HCT116 (cell line): ENCODE measurements around the gene FGD4. TPM values are rescaled to one million over a fixed set of nuclear protein-coding genes. Genes with fewer than 3 reads are reported as not detected.

Experiments used
- ATAC-seq: fragments of 200-7000 bp; cut with Tn5 transposase; 2 replicates; pipeline ENCODE4 v1.9.1; 2020; ENCODE audit warnings: mild to moderate bottlenecking, moderate library complexity
- BruUV-seq: library from RNA; stranded (reverse); fragments of 400-500 nt; replicated peaks from 2 replicates; lab custom pipeline; 2021; lab: Mats Ljungman, UMichigan
- CTCF ChIA-PET: fragments of 300-600 bp; sonication (Branson Sonifier 250); formaldehyde crosslinking; loops from one replicate; lab custom pipeline; 2021; ENCODE audit warnings: antibody characterized with exemption; lab: Charles Lee
- POLR2A ChIA-PET: fragments of 300-600, 350-600 bp; sonication (Branson Sonifier 250); formaldehyde crosslinking; loops from one replicate; lab custom pipeline; 2021; ENCODE audit warnings: antibody characterized with exemption; lab: Charles Lee
- RAD21 ChIA-PET, 2 experiments: fragments of 300-600 bp; sonication (Branson Sonifier 250); formaldehyde crosslinking; loops; one replicate each; lab custom pipeline; 2023; ENCODE audit warnings: low total read pairs in 2 of 2; ENCODE audit not compliant: uncharacterized antibody in 2 of 2, unreplicated experiment in 2 of 2, low non-redundant PET in 1 of 2; lab: Charles Lee
- DNase-seq: peaks from one replicate; pipeline ENCODE4 v3.0.0-alpha.2; 2010; ENCODE audit warnings: low read depth, low spot score
- H2AFZ ChIP-seq: fragments of 200-600 bp; shearing (Covaris generic), sonication (generic); 2 replicates; pipeline ENCODE4 v1.6.1; 2017; ENCODE audit warnings: low read depth, mixed run types, mixed read lengths, antibody characterized with exemption, low read length; ENCODE audit not compliant: poor library complexity, severe bottlenecking
- H3K27ac ChIP-seq: 2 replicates; pipeline ENCODE4 v1.5.1; 2012; ENCODE audit warnings: low read depth, low read length
- H3K27me3 ChIP-seq: fragments of 200-600 bp; sonication (generic); 2 replicates; pipeline ENCODE4 v1.6.1; 2016; ENCODE audit warnings: mixed run types, low read length, mixed read lengths; ENCODE audit not compliant: insufficient read depth
- H3K36me3 ChIP-seq, 2 experiments: fragments of 200-500 bp in 1 of 2; fragments of 200-600 bp in 1 of 2; sonication (Bioruptor generic) in 1 of 2; sonication (generic) in 1 of 2; 2 replicates each; pipeline versions ENCODE4 v1.5.1 to v1.6.1; 2014 to 2016; ENCODE audit warnings: low read length in 2 of 2, inconsistent platforms in 1 of 2, mixed read lengths in 1 of 2, mixed run types in 1 of 2; ENCODE audit not compliant: insufficient read depth in 2 of 2, control insufficient read depth in 1 of 2
- H3K4me1 ChIP-seq, 2 experiments: fragments of 200-600 bp in 1 of 2; sonication (generic) in 1 of 2; 2 replicates each; pipeline versions ENCODE4 v1.5.1 to v1.6.1; 2012 to 2017; ENCODE audit warnings: low read length in 2 of 2, inconsistent platforms in 1 of 2, mild to moderate bottlenecking in 1 of 2, mixed read lengths in 1 of 2, mixed run types in 1 of 2, moderate library complexity in 1 of 2; ENCODE audit not compliant: insufficient read depth in 2 of 2, control insufficient read depth in 1 of 2
- H3K4me2 ChIP-seq: fragments of 200-600 bp; sonication (generic); 2 replicates; pipeline ENCODE4 v1.6.1; 2017; ENCODE audit warnings: mixed run types, low read length, mixed read lengths
- H3K4me3 ChIP-seq, 2 experiments: fragments of 200-600 bp in 1 of 2; sonication (generic) in 1 of 2; replicated peaks in 1 of 2; 2 replicates each; pipeline ENCODE4 v1.5.1; 2011 to 2016; ENCODE audit warnings: low read length in 2 of 2, control low read depth in 1 of 2, low read depth in 1 of 2, mild to moderate bottlenecking in 1 of 2, mixed read lengths in 1 of 2, mixed run types in 1 of 2
- H3K79me2 ChIP-seq: fragments of 200-600 bp; sonication (generic); 2 replicates; pipeline ENCODE4 v1.6.1; 2017; ENCODE audit warnings: mild to moderate bottlenecking, mixed run types, low read length, moderate library complexity, mixed read lengths; ENCODE audit not compliant: insufficient read depth
- H3K9ac ChIP-seq: fragments of 200-600 bp; sonication (generic); 2 replicates; pipeline ENCODE4 v1.6.1; 2016; ENCODE audit warnings: low read length, mixed read lengths
- H3K9me2 ChIP-seq: fragments of 200-600 bp; sonication (generic), shearing (Covaris generic); 2 replicates; pipeline ENCODE4 v1.6.1; 2017; ENCODE audit warnings: mixed run types, mild to moderate bottlenecking, moderate library complexity; ENCODE audit not compliant: insufficient read depth
- H3K9me3 ChIP-seq, 2 experiments: fragments of 200-500 bp in 1 of 2; fragments of 200-600 bp in 1 of 2; sonication (Bioruptor generic) in 1 of 2; sonication (generic) in 1 of 2; 2 replicates each; pipeline ENCODE4 v1.6.1; 2014 to 2017; ENCODE audit warnings: low read length in 2 of 2, mixed read lengths in 2 of 2, inconsistent platforms in 1 of 2, low read depth in 1 of 2, mild to moderate bottlenecking in 1 of 2, mixed run types in 1 of 2, moderate library complexity in 1 of 2; ENCODE audit not compliant: control insufficient read depth in 1 of 2, insufficient read depth in 1 of 2
- H4K20me1 ChIP-seq: fragments of 200-600 bp; sonication (generic), shearing (Covaris generic); 2 replicates; pipeline ENCODE4 v1.6.1; 2017; ENCODE audit warnings: mixed run types, mild to moderate bottlenecking, moderate library complexity; ENCODE audit not compliant: insufficient read depth
- EGR1 ChIP-seq: IDR thresholded peaks from 2 replicates; pipeline ENCODE4 v1.6.1; 2012; ENCODE audit warnings: low read depth
- FOSL1 ChIP-seq: IDR thresholded peaks from 2 replicates; pipeline ENCODE4 v1.6.1; 2012; ENCODE audit warnings: low read depth
- SP1 ChIP-seq: IDR thresholded peaks from 2 replicates; pipeline ENCODE4 v1.6.1; 2012; ENCODE audit warnings: low read depth
- SRF ChIP-seq: IDR thresholded peaks from 2 replicates; pipeline ENCODE4 v1.6.1; 2012; ENCODE audit warnings: low read depth
- intact Hi-C: fragments of 100-400 bp; cut with micrococcal nuclease; formaldehyde crosslinking; loops from 2 replicates; pipeline ENCODE4 v1.10.0; 2022
- total RNA-seq: library from RNA; stranded (reverse); gene quantifications from one replicate; pipeline ENCODE4 v1.2.1, GENCODE V29; 2021; ENCODE audit not compliant: unreplicated experiment
- TF ChIP-seq, protein P1 (sequence below), 3 experiments: fragments of 200-600 bp in 1 of 3; sonication (generic) in 1 of 3; IDR thresholded peaks in 2 of 3; conservative IDR thresholded peaks in 1 of 3; 2 replicates each; pipeline ENCODE4 v1.5.1; 2012 to 2017; ENCODE audit warnings: low read depth in 2 of 3, low read length in 2 of 3, antibody characterized with exemption in 1 of 3, borderline replicate concordance in 1 of 3, control low read depth in 1 of 3, mild to moderate bottlenecking in 1 of 3, mixed read lengths in 1 of 3, mixed run types in 1 of 3, moderate library complexity in 1 of 3; ENCODE audit not compliant: insufficient read depth in 1 of 3
- TF ChIP-seq, protein P2 (sequence below): IDR thresholded peaks from 2 replicates; pipeline ENCODE4 v1.6.1; 2012
- TF ChIP-seq, protein P3 (sequence below): IDR thresholded peaks from 2 replicates; pipeline ENCODE4 v1.6.1; 2011; ENCODE audit warnings: mild to moderate bottlenecking, low read length, moderate library complexity; ENCODE audit not compliant: insufficient replicate concordance; ENCODE audit errors: extremely low read depth

Gene FGD4
- total RNA-seq, 1 experiment from 2014 or later: 7.7 TPM

DNA sequence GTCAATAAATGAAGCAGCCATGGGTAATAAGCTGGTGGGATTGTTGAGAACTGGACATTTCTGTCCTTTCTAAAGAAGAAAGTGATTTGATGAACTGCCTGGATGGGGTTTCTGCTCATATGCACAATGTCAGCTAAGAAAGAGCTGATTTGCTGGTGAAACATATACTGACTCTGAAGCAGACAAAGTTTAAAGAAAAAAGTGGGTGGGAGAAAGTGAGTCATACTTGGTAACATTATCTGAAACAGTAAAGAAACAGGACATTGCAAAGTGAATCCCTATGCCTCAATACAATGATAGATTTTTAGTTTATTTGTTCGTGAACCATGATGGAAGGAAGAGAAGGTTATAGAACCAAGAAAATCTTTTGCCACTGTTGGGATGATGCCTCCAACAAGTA lies 184.2 kb downstream of the FGD4 start (continued):
- TF ChIP-seq FOSL1: no peak
- TF ChIP-seq, protein P1, sequence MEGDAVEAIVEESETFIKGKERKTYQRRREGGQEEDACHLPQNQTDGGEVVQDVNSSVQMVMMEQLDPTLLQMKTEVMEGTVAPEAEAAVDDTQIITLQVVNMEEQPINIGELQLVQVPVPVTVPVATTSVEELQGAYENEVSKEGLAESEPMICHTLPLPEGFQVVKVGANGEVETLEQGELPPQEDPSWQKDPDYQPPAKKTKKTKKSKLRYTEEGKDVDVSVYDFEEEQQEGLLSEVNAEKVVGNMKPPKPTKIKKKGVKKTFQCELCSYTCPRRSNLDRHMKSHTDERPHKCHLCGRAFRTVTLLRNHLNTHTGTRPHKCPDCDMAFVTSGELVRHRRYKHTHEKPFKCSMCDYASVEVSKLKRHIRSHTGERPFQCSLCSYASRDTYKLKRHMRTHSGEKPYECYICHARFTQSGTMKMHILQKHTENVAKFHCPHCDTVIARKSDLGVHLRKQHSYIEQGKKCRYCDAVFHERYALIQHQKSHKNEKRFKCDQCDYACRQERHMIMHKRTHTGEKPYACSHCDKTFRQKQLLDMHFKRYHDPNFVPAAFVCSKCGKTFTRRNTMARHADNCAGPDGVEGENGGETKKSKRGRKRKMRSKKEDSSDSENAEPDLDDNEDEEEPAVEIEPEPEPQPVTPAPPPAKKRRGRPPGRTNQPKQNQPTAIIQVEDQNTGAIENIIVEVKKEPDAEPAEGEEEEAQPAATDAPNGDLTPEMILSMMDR (IDR thresholded peaks at IDR 0.05 in 2 of 3, conservative IDR thresholded peaks at IDR 0.05 in 1 of 3; ENCODE audit: borderline replicate concordance in 1 of 3, insufficient read depth in 1 of 3, low read depth in 2 of 3, low read length in 2 of 3): no peak
- TF ChIP-seq, protein P2, sequence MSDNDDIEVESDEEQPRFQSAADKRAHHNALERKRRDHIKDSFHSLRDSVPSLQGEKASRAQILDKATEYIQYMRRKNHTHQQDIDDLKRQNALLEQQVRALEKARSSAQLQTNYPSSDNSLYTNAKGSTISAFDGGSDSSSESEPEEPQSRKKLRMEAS: no peak
- TF ChIP-seq SP1: no peak

DNA sequence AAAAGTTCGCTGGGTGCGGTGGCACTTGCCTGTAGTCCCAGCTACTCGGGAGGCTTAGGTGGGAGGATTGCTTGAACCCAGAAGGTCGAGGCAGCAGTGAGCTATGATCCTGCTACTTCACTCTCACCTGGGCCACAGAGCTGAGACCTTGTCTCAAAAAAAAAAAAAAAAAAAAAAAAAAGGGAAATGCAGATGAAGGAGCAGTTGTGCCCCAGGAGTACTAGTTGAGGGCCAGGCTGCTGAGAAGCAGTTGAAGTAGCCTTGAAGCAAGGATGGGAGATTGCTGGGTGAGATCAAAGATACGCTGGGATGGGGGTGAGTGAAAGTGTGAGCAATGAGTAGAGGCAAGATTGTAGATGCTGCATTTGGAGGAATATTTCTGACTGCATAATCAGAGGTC lies 186.3 kb downstream of the FGD4 start:
- Histone ChIP-seq H3K9me3 (no peaks in the 10 kb centered on the region), H3K9ac (no peak overlapping the region), H3K36me3 (no peaks in the 10 kb centered on the region), H3K27ac (no peak overlapping the region), H3K4me3 (no peak overlapping the region), H3K27me3 (no peaks in the 10 kb centered on the region), H3K4me2 (no peak overlapping the region), H3K79me2 (no peaks in the 10 kb centered on the region), H4K20me1 (no peaks in the 10 kb centered on the region), H3K9me2 (no peaks in the 10 kb centered on the region), H3K4me1 (peaks cover 0 to 10% of the 10 kb centered on the region in 2 experiments; a peak in 1 of 4 replicates), H2AFZ (no peak overlapping the region)
- intact Hi-C loops: no loop called here
- DNase-seq (no peak), ATAC-seq (no peak)
- RAD21 ChIA-PET: no interaction called here
- BruUV-seq: no TSS peak
- TF ChIP-seq EGR1 (no peak), FOSL1 (no peak), SRF (no peak)
- TF ChIP-seq, protein P3, sequence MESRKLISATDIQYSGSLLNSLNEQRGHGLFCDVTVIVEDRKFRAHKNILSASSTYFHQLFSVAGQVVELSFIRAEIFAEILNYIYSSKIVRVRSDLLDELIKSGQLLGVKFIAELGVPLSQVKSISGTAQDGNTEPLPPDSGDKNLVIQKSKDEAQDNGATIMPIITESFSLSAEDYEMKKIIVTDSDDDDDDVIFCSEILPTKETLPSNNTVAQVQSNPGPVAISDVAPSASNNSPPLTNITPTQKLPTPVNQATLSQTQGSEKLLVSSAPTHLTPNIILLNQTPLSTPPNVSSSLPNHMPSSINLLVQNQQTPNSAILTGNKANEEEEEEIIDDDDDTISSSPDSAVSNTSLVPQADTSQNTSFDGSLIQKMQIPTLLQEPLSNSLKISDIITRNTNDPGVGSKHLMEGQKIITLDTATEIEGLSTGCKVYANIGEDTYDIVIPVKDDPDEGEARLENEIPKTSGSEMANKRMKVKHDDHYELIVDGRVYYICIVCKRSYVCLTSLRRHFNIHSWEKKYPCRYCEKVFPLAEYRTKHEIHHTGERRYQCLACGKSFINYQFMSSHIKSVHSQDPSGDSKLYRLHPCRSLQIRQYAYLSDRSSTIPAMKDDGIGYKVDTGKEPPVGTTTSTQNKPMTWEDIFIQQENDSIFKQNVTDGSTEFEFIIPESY: no peak
- POLR2A ChIA-PET: interaction anchor here (0.7 kb wide), 1 partner anchor 69 kb away, joined by 7 read pairs; no protein-coding TSS in a partner anchor
- CTCF ChIA-PET: no interaction called here
